Right ventricle myocardium superior (tissue), 1 donor: ENCODE measurements around the gene LINGO4. TPM values are rescaled to one million over a fixed set of nuclear protein-coding genes. Genes with fewer than 3 reads are reported as not detected.
"Not testable (repeated sequence)": the region's sequence is repeated elsewhere in the genome, so short reads cannot be mapped to it uniquely, and the experiment has no call there.

Experiments
- ATAC-seq: fragments of 200-7000 bp; cut with Tn5 transposase; one replicate; pipeline ENCODE4 v1.9.1; 2020; ENCODE audit warnings: mild to moderate bottlenecking; ENCODE audit not compliant: poor library complexity
- DNase-seq: peaks from one replicate; pipeline ENCODE4 v3.0.0-alpha.2; 2020
- intact Hi-C: fragments of 100-400 bp; cut with DNase I; formaldehyde crosslinking; loops from one replicate; pipeline ENCODE4 v1.11.2; 2022
- total RNA-seq: library from RNA; stranded (reverse); fragmentation: NEBNext Ultra II Directional; extraction: Animal tissue kit (Norgen Biotek cat#: 25700); gene quantifications from one replicate; pipeline ENCODE4 v1.2.1, GENCODE V29; 2021
- donor health status: DM: no; HTN: yes; CAD: no; lungs with severe emphysema.

Gene LINGO4
- total RNA-seq, 1 donor from 2014 or later = 0.78 TPM

- DNase-seq (no peak), ATAC-seq (no peak)
- intact Hi-C loops = no loop called here
Observed at GRCh38 chr1:151801310-151801820, 3.9 kb downstream of the LINGO4 start.

DNA sequence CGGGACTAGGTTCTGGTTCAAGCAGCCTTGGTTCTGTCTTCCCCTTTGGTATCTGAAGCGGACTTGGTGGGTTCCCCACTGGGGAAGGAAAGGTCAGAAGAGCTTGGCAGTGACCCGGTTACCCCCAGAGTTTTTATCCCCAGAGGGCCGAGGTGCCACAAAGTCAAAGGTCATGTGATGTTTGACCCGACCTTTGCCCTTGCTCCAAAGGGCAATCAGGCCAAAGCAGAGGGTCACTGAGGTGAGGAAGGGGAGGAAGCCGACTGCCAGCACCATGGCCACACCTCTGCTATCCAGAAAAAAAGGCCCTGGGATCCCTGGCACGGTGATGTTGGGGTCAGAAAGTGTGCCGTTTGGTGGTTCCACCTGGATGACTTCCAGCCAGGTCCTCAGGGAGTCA lies 4.4 kb downstream of the LINGO4 start:
- intact Hi-C loops = no loop called here
- no peak for ATAC-seq
- no peak for DNase-seq

DNA sequence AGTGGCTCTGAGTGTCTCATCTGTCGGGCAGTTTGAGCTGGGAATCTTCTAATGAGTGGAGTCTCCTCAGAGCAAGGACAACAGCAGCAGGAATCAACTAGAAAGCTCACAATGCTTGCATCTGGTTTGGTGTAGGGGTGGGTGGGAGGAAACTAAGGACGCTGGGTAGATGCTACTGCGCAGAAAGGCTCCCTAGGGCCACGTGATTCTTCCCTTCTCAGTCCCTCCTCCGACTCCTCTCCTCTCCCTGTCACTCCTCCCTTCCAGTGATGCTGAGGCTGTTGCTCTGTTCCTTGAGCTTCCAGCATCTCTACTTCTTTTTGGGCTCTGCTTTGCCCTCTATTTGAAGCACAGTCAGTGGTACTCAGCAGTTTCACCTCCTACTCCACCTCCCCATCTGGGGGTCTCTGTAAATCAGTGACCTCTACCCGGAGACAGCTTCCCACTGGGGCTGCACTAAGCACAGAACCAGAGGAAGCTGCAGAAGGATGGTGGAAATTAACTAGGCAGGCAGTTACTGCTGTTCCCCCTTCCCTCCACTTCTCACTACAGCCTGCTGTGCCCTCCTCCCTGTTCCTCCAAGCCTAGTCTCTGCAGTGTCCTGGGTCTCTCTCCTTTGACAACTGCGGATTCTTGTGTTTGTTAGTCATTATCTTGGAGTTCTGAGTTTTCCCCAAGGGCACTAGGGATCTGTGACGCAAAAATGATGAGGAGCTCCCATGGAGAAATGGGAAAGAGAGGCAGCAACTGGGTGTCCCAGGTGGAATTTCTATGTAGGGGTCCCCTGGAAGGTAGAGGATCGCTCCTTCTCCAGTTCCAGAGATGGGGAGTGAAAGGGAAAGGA lies 5.8 kb downstream of the LINGO4 start:
- DNase-seq = no peak
- intact Hi-C loops = no loop called here
- no peak for ATAC-seq

- DNase-seq (no peak), ATAC-seq (no peak)
- intact Hi-C loops = no loop called here
Observed at GRCh38 chr1:151798571-151798970, 6.6 kb downstream of the LINGO4 start.

GRCh38 chr1:151790940-151791651 lies 14.1 kb downstream of the LINGO4 start:
- intact Hi-C loops = no loop called here
- peak; percentile 44 for DNase-seq
- peak; percentile 13 for ATAC-seq

- ATAC-seq = peak; percentile 99
- peak; percentile 98 for DNase-seq
- intact Hi-C loops = no loop called here
Observed at GRCh38 chr1:151790071-151790939, 14.9 kb downstream of the LINGO4 start, which contains the start of gene TDRKH. TDRKH (minus strand) TSS chr1:151790500; CDS start chr1:151783022, 7,478 bp downstream.

DNA sequence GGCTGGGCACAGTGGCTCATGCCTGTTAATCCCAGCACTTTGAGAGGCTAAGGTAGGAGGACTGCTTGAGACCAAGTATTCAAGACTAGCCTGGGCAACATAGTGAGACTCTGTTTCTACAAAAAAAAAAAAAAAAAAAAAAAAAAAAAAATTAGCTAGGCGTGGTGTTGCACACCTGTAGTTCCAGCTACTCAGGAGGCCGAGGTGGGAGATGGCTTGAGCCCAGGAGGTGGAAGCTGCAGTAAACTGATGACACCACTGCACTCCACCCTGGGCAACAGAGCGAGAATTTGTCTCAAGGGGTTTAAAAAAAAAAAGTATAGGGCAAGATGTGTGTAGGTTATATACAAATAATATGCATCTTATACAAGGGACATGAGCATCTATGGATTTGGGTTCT lies 17.5 kb downstream of the LINGO4 start:
- ATAC-seq (no peak), DNase-seq (no peak)
- intact Hi-C loops = no loop called here

DNA sequence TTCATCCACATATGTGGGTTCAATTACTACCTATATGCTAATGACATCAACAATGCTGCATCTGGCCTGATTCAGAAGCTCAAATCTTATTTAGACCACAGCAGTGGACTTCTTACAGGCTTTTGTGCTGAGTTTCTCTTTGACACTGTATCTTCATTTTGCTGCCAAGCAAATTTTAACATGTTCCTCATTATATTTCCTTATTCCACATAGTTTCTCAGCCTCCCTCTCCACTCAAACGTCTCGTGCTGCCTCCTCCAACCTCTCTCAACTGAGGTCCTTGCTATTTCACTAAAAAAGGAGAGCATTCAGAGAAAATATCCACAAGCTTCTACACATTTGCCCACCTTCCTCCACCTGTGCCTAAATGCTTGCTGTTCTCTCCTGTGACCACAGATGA lies 21.4 kb downstream of the LINGO4 start:
- peak; percentile 48 for ATAC-seq
- intact Hi-C loops = no loop called here

GRCh38 chr1:151782741-151783140 lies 22.5 kb downstream of the LINGO4 start:
- intact Hi-C loops = no loop called here
- DNase-seq (no peak), ATAC-seq (no peak)

More for the DNA sequence above, 21.4 kb downstream of the LINGO4 start:
- no peak for DNase-seq

DNA sequence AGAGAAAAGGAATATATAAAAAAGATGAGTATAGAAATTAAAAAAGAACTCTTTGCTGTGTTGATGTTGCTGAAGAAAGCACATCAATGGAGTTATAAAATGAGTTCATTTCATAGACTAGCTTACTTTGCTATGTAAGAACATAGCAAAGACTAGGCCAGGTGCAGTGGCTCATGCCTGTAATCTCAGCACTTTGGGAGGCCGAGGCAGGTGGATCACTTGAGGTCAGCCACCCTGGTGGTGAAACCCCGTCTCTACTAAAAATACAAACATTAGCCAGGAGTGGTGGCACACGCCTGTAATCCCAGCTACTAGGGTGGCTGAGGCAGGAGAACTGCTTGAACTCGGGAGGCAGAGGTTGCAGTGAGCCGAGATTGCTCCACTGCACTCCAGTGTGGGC lies 23.2 kb downstream of the LINGO4 start:
- ATAC-seq, intact Hi-C loops, DNase-seq: not testable (repeated sequence)

DNA sequence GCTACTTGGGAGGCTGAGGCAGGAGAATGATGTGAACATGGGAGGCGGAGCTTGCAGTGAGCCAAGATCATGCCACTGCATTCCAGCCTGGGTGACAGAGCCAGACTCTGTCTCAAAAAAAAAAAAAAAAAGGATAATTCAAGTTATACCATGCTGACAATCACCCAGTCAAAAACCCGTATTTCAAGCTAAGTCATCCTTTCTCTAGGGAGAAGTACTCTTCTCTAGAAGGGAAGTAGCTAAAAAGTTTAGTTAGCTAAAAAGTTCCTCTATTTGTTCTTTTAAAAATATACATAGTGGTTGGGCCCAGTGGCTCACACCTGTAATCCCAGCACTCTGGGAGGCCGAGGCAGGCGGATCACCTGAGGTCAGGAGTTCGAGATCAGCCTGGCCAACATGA lies 24.5 kb downstream of the LINGO4 start:
- DNase-seq, ATAC-seq, intact Hi-C loops: not testable (repeated sequence)

GRCh38 chr1:151779852-151780251 lies 25.4 kb downstream of the LINGO4 start:
- ATAC-seq = no peak
- intact Hi-C loops = no loop called here
- DNase-seq = no peak

- ATAC-seq (no peak), DNase-seq (no peak)
- intact Hi-C loops = no loop called here
Observed at GRCh38 chr1:151777317-151777716, 27.9 kb downstream of the LINGO4 start.

- ATAC-seq (no peak), DNase-seq (no peak)
- intact Hi-C loops = no loop called here
Observed at GRCh38 chr1:151776665-151777062, 28.6 kb downstream of the LINGO4 start.

DNA sequence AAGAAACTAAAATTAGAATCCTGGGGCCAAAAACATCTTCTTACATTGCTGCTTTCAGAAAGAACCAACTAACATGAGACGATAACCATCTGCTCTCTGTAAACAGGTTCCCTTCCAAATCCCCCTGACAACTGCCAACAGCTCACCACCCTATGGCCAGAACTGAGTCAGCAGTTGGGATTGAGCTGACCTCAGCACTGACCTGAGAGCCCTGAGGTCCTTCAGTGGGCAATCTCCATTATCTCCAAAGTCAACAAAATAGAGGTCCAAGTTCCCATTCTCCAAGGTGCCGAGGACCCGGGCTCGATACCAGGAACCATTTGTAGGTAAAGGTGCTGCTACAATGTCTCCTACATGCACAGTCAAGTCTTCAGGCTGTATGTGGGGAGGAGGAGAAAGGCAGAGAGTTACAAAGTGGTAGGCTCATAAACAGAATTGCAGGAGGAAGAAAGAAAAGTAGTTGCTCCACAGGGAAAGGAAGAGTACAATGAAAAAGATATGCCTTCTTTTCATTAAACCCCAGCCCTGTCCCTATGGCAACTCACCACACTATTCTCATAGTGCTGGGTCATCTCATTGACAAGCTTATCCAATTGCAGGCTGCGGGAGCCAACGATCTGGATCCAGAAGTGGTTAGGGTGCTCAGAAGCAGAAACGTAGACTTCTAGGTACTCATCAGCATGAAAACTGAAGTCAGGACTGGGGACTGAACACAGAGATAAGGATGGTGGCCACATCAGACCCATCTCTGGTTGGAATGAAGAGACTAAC lies 29.1 kb downstream of the LINGO4 start:
- DNase-seq = no peak
- no peak for ATAC-seq
- intact Hi-C loops = no loop called here

DNA sequence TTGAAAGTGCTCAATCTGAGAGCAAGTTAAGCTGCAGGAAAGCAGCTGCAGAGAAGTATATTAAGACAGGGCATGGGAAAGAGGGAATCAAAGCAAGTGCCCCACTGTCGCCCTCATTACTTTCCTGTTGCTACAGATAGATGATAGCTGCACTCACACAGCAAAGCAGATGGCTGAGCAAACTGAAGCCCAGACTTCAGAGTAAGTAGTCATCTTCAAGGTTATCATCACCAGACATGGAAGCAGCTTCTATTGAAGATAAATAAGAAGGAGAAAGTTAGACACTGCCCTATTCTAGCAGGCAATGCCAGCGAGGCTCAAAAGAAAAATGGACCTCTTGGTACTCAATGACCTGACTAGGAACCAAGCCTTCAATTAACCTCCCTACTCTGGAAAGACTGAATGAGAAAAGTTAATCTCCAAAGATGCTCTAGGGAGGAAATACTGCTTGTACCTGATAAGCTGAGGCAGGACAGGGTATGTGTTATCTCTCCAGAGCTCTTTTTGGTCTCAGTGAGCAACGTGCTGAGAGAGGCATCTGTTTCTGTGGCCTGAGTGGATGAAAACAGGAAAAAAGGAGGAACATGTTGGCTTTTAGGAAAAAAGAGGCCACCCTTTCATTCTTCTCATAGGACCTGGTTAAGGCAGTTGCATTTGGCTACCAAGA lies 30.8 kb downstream of the LINGO4 start:
- no peak for ATAC-seq
- no peak for DNase-seq
- intact Hi-C loops = no loop called here

GRCh38 chr1:151773702-151774101 lies 31.5 kb downstream of the LINGO4 start:
- intact Hi-C loops = no loop called here
- DNase-seq (no peak), ATAC-seq (no peak)
